ENCODE measurements around the gene RYR3.

RYR3 gene

GRCh38 chr15:33292717-33293307 is 18.0 kb upstream of the RYR3 start:
- H3K4me3 ChIP-seq (ENCODE audit: severe bottlenecking), result no peak overlapping the region
- peak; percentile 84 for ATAC-seq (ENCODE audit: low read depth)
- H3K4me1 ChIP-seq (ENCODE audit: insufficient read depth, poor library complexity, severe bottlenecking), result peaks cover 6% of the 10 kb centered on the region
- DNase-seq (ENCODE audit: low spot score), result no peak
- H3K9me3 ChIP-seq (ENCODE audit: severe bottlenecking), result no peaks in the 10 kb centered on the region
- H3K27me3 ChIP-seq (ENCODE audit: insufficient read depth, poor library complexity, severe bottlenecking), result no peaks in the 10 kb centered on the region
- peak; percentile 98 for TF ChIP-seq CTCF (IDR thresholded peaks at IDR 0.05; ENCODE audit: poor library complexity, severe bottlenecking)
- no peak overlapping the region for H3K27ac ChIP-seq (ENCODE audit: poor library complexity, severe bottlenecking)
- H3K36me3 ChIP-seq (ENCODE audit: low read depth), result no peaks in the 10 kb centered on the region

GRCh38 chr15:33293713-33294334 is 16.9 kb upstream of the RYR3 start:
- ATAC-seq (ENCODE audit: low read depth), result peak; percentile 3; the same call in 1 of the 3 replicates
- DNase-seq (ENCODE audit: low spot score), result no peak
- Histone ChIP-seq H3K9me3 (ENCODE audit: severe bottlenecking) (no peaks in the 10 kb centered on the region), H3K27ac (ENCODE audit: poor library complexity, severe bottlenecking) (no peak overlapping the region), H3K4me3 (ENCODE audit: severe bottlenecking) (no peak overlapping the region), H3K4me1 (ENCODE audit: insufficient read depth, poor library complexity, severe bottlenecking) (peaks cover 12% of the 10 kb centered on the region), H3K36me3 (ENCODE audit: low read depth) (no peaks in the 10 kb centered on the region), H3K27me3 (ENCODE audit: insufficient read depth, poor library complexity, severe bottlenecking) (no peaks in the 10 kb centered on the region)
- no peak for TF ChIP-seq CTCF (IDR thresholded peaks at IDR 0.05; ENCODE audit: poor library complexity, severe bottlenecking)

- no peak for TF ChIP-seq CTCF (IDR thresholded peaks at IDR 0.05; ENCODE audit: poor library complexity, severe bottlenecking)
- no peak overlapping the region for H3K4me3 ChIP-seq (ENCODE audit: severe bottlenecking)
- peaks cover 12% of the 10 kb centered on the region for H3K4me1 ChIP-seq (ENCODE audit: insufficient read depth, poor library complexity, severe bottlenecking)
- no peaks in the 10 kb centered on the region for H3K27me3 ChIP-seq (ENCODE audit: insufficient read depth, poor library complexity, severe bottlenecking)
- no peak for ATAC-seq (ENCODE audit: low read depth)
- no peaks in the 10 kb centered on the region for H3K36me3 ChIP-seq (ENCODE audit: low read depth)
- H3K9me3 ChIP-seq (ENCODE audit: severe bottlenecking), result no peaks in the 10 kb centered on the region
- DNase-seq (ENCODE audit: low spot score), result no peak
- no peak overlapping the region for H3K27ac ChIP-seq (ENCODE audit: poor library complexity, severe bottlenecking)
These were observed 14.7 kb upstream of the RYR3 start for GRCh38 chr15:33296050-33296449.

GRCh38 chr15:33296856-33297255 is 13.9 kb upstream of the RYR3 start:
- Histone ChIP-seq H3K4me3 (ENCODE audit: severe bottlenecking) (no peak overlapping the region), H3K27me3 (ENCODE audit: insufficient read depth, poor library complexity, severe bottlenecking) (no peaks in the 10 kb centered on the region), H3K27ac (ENCODE audit: poor library complexity, severe bottlenecking) (no peak overlapping the region), H3K4me1 (ENCODE audit: insufficient read depth, poor library complexity, severe bottlenecking) (peaks cover 12% of the 10 kb centered on the region), H3K9me3 (ENCODE audit: severe bottlenecking) (no peaks in the 10 kb centered on the region), H3K36me3 (ENCODE audit: low read depth) (no peaks in the 10 kb centered on the region)
- TF ChIP-seq CTCF (IDR thresholded peaks at IDR 0.05; ENCODE audit: poor library complexity, severe bottlenecking), result no peak
- DNase-seq (ENCODE audit: low spot score), result no peak
- ATAC-seq (ENCODE audit: low read depth), result no peak

- Histone ChIP-seq H3K27me3 (ENCODE audit: insufficient read depth, poor library complexity, severe bottlenecking) (no peaks in the 10 kb centered on the region), H3K36me3 (ENCODE audit: low read depth) (no peaks in the 10 kb centered on the region), H3K4me3 (ENCODE audit: severe bottlenecking) (no peak overlapping the region), H3K4me1 (ENCODE audit: insufficient read depth, poor library complexity, severe bottlenecking) (peaks cover 12% of the 10 kb centered on the region), H3K9me3 (ENCODE audit: severe bottlenecking) (no peaks in the 10 kb centered on the region), H3K27ac (ENCODE audit: poor library complexity, severe bottlenecking) (peak overlapping the region; percentile 41)
- ATAC-seq (ENCODE audit: low read depth), result peak; percentile 98
- DNase-seq (ENCODE audit: low spot score), result peak; percentile 75
- no peak for TF ChIP-seq CTCF (IDR thresholded peaks at IDR 0.05; ENCODE audit: poor library complexity, severe bottlenecking)
These were observed 12.1 kb upstream of the RYR3 start for GRCh38 chr15:33298631-33299030.
